ENCODE measurements around the gene UBL4B.

UBL4B gene

DNA sequence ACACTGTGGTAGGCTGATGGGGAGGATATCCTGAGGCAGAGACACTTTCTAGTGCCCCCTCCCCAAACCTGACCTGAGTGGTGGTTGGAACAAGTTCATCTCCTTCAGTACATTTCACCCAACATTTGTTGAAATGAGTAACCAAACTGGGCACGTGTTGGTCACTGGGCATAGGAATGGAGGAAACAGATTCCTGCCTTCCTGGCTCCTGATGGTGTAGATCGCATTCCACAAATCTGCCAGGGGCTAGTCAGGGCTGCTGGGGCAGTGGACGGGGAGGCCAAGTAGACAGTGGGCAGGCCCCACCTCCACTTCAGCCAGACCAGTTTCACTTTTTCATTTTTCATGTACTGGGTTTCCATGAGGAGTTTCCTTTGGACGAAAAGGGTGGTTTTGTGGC lies 25.3 kb upstream of the UBL4B start:
- DNase-seq = no peak

- peak; percentile 47 for DNase-seq
These were observed 24.2 kb upstream of the UBL4B start for GRCh38 chr1:110087812-110088738.

GRCh38 chr1:110088739-110089316 lies 23.4 kb upstream of the UBL4B start:
- DNase-seq = no peak

GRCh38 chr1:110089561-110090275 lies 22.5 kb upstream of the UBL4B start:
- DNase-seq = no peak

GRCh38 chr1:110091381-110091780 lies 20.9 kb upstream of the UBL4B start:
- no peak for DNase-seq

DNA sequence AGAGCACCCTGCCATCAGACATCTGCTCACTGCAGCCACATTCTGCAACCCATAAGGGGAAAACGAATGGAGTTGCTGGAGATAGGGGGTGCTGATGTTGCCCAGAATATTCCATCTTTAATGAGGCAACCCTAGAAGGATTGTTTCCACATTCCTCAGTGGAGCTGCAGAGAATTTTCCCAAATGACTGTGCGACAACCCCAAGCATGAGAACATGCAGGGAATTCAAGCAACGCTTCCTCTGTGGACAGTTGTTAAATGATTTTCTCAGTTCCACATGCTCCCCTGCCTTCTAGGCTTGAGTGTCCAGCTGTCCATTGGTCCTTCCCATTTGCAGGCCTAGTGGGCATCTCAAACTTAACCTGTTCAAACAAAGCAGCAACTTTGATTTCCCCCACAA lies 20.5 kb upstream of the UBL4B start:
- no peak for DNase-seq

DNA sequence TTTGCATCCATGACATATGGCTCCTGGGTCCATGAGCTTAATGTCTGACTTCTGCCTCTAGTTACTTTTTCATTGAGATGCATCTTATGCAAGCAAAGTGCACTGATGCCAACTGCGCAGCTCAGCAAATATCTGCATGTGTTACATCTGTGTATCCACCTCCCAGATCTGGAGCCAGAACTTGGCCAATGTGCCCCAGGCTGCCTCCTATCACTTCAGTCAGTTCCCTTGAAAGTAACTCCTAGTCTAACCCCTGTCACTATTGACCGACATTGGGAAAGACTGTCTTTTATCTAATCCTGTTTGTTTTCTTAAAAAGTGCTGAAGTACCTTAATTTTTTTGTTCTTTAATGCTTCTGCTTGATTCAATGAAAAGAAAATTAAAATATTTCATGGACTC lies 19.3 kb upstream of the UBL4B start:
- no peak for DNase-seq

GRCh38 chr1:110094931-110095654 lies 17.1 kb upstream of the UBL4B start:
- DNase-seq = no peak

- DNase-seq = no peak
These were observed 14.6 kb upstream of the UBL4B start for GRCh38 chr1:110097507-110098221.

DNA sequence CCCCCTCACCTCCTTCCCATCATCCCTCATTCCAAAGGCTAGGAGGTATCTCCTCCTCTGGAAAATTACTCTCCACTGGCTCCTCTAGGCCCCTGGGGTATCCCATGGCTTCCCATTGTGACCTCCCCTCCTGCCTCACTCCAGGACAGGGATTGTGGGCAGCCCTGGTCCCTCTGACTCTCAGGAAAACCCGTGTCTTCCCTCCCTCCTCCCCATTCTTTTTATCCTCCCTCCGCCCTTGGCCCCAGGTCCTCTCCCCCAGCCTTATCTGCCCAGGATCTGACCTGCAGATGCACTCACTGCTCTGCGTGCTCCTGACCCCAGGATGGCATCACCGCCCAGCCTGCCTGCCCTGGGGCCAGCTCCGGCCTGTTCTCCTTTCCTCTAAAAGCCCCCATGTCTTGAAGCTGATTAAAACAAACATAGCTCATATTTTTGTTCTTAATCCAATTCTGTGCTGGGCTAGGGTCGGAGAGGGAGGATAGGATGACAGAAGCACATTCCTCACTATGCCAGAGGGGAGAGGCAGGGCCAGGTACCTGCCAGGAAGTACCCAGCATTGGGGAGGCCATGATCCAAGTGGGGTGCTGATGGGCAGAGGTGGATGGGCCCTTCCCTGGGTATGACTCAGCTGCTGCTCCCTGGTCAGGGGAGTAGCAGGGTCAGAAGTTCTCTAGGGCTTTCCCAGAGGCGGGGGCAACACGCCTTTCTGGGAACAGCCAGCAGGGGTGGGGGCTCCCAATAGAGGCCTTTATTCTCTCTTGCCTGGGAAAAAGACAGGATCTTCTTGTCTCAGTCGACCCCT lies 13.8 kb upstream of the UBL4B start:
- DNase-seq = no peak

GRCh38 chr1:110100335-110100734 lies 11.9 kb upstream of the UBL4B start:
- DNase-seq = no peak

- DNase-seq = no peak
These were observed 10.2 kb upstream of the UBL4B start for GRCh38 chr1:110102081-110102480.

DNA sequence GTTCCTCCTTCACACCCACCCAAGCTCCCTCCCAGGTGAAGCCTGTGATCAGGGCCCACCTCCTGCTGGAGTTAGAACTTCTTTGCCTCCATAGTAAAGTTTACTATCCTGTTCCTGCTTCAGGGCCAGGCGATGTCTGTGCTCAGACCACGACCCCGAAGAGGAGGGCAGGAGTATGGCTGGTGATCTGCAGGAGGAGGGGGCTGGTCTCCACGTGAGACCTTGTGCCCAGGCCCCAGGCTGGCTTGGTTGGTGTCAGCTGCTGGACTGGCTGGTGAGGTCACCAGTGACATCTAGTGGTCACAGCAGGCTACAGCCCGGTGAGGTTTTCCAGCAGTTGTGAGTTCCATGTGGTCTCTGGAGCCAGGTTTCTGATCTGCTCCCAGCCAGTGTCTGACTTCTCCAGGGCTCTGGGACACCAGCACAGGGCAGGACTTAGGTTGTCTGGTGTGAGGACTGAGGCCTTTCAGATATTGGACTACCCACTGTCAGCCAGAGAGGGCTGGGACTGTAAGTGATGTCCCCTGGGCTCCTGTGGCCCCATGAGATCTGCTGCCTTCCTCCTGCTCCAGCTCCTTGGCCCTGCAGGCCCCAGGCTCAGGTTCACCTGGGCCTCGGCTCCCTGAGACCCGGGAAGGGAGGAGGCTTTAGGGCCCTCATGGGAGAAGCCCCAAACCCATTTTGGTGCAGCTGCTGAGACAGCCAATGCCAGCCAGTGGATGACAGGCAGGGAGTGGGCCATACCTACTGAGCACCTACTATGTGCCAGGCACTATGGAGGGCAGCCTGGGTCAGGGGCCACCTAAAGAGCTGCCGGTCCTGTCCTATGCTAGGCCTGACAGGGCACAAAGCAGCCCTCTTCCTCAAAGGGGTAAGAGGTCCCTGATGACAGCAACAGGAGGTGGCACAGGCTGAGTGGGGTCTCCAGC lies 6.0 kb upstream of the UBL4B start:
- peak; percentile 72 for DNase-seq

DNA sequence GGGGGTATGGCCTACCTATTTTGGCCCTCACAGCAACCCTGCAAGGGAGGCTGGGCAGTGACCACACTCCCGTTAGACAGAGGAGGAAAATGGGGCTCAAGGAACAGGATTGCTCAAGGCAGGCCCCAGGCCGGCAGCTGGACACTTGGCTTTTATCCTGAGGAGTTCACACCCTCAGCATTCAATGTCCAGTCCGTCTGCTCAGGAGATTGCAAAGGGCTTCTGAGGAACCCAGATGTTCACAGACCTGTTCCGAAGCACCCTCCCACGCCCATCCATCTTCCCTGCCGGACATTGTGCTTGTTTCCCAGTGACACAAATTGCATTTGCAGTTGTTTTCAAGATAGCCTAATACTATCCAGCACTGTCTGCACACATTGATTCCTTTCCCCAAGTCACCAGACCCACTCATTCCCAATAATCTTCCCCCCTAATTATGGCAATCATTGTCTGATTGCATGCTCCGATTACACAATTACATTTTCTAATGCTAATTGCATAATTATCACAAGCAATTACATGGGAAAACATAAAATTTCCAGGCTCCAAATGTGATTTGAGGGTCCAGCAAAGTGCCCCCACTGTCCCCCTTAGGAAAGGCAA lies 4.3 kb upstream of the UBL4B start:
- DNase-seq = no peak

- DNase-seq = no peak
These were observed 1.2 kb upstream of the UBL4B start for GRCh38 chr1:110111081-110111480.

GRCh38 chr1:110112656-110113055 lies 413 bp downstream of the UBL4B start:
- peak; percentile 43 for DNase-seq

- no peak for DNase-seq
These were observed 1.3 kb downstream of the UBL4B start for GRCh38 chr1:110113551-110113950.

- DNase-seq = no peak
These were observed 1.9 kb downstream of the UBL4B start for GRCh38 chr1:110114173-110114572.

- DNase-seq = no peak
These were observed 2.5 kb downstream of the UBL4B start for GRCh38 chr1:110114784-110115183.
